ENCODE data around the gene PLPP2. TPM values are rescaled to one million over a fixed set of nuclear protein-coding genes. Genes with fewer than 3 reads are reported as not detected.

Gene PLPP2
- total RNA-seq, 1 donor from 2014 or later: 4.1 TPM

DNA sequence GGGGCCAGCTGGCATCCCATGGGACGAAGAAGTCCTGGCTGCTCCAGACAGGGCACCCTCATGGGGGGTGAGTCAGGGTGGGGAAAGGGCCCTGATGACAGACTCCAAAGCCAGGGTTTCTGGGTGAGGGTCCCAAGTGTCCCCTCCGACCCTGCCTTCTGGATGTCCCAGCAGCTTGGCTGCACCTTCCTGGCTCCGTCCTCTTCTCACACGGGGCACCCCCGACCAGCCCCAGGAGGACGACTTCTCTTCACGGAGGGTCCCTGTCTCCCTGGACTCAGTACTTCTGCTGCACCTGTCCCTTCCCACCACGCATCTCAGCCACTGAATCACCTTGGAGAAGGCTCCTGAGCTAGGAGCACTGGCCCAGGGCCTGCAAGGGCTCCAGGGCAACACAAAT lies 33.5 kb upstream of the PLPP2 start:
- peaks cover 40% of the 10 kb centered on the region for H3K36me3 Mint-ChIP-seq (ENCODE audit: low read depth)
- peaks cover 7% of the 10 kb centered on the region for H3K9me3 Mint-ChIP-seq (ENCODE audit: low read depth)
- H3K27me3 Mint-ChIP-seq (ENCODE audit: low read depth): no peaks in the 10 kb centered on the region
- TF ChIP-seq, protein P1, sequence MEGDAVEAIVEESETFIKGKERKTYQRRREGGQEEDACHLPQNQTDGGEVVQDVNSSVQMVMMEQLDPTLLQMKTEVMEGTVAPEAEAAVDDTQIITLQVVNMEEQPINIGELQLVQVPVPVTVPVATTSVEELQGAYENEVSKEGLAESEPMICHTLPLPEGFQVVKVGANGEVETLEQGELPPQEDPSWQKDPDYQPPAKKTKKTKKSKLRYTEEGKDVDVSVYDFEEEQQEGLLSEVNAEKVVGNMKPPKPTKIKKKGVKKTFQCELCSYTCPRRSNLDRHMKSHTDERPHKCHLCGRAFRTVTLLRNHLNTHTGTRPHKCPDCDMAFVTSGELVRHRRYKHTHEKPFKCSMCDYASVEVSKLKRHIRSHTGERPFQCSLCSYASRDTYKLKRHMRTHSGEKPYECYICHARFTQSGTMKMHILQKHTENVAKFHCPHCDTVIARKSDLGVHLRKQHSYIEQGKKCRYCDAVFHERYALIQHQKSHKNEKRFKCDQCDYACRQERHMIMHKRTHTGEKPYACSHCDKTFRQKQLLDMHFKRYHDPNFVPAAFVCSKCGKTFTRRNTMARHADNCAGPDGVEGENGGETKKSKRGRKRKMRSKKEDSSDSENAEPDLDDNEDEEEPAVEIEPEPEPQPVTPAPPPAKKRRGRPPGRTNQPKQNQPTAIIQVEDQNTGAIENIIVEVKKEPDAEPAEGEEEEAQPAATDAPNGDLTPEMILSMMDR (IDR thresholded peaks at IDR 0.05): no peak
- H3K27ac Mint-ChIP-seq (ENCODE audit: unreplicated experiment): no peak overlapping the region
- no peaks in the 10 kb centered on the region for H3K4me1 Mint-ChIP-seq (ENCODE audit: low read depth)
- H3K4me3 Mint-ChIP-seq (ENCODE audit: unreplicated experiment): no peak overlapping the region
- no peak for DNase-seq (ENCODE audit: low spot score)

DNA sequence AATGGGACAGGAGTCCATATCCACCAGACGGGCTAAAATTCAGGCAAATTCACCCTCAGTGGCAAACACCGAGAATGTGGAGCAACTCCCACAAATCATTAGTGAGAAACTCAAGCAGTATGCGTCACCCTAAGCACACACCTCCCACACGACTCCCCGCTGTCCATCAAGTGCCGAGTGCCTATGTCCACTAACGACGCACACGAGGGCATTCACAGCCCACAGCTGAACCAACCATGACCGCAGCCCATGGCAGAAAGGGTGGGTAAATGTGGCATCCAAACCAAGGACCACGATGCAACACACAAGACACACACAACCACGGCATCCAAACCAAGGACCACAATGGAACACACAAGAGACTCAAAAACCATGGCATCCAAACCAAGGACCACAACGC lies 31.4 kb upstream of the PLPP2 start:
- no peak overlapping the region for H3K27ac Mint-ChIP-seq (ENCODE audit: unreplicated experiment)
- peaks cover 4% of the 10 kb centered on the region for H3K9me3 Mint-ChIP-seq (ENCODE audit: low read depth)
- no peaks in the 10 kb centered on the region for H3K27me3 Mint-ChIP-seq (ENCODE audit: low read depth)
- TF ChIP-seq, protein P1 (IDR thresholded peaks at IDR 0.05): no peak
- H3K4me1 Mint-ChIP-seq (ENCODE audit: low read depth): no peaks in the 10 kb centered on the region
- peak; percentile 44 for DNase-seq (ENCODE audit: low spot score)
- H3K36me3 Mint-ChIP-seq (ENCODE audit: low read depth): peaks cover 32% of the 10 kb centered on the region
- H3K4me3 Mint-ChIP-seq (ENCODE audit: unreplicated experiment): no peak overlapping the region

DNA sequence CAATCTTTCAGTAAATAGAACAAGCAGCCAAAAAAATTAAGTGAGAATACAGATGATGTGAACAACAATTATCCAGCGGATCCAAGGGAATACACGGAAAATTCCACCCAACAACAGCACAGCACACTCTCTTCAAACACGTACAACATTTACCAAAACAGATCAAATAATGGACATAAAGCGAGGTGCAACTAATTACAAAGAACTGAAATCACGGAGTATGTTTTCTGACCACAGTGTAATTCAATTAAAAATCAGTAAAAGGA lies 27.2 kb upstream of the PLPP2 start:
- no peak overlapping the region for H3K4me3 Mint-ChIP-seq (ENCODE audit: unreplicated experiment)

DNA sequence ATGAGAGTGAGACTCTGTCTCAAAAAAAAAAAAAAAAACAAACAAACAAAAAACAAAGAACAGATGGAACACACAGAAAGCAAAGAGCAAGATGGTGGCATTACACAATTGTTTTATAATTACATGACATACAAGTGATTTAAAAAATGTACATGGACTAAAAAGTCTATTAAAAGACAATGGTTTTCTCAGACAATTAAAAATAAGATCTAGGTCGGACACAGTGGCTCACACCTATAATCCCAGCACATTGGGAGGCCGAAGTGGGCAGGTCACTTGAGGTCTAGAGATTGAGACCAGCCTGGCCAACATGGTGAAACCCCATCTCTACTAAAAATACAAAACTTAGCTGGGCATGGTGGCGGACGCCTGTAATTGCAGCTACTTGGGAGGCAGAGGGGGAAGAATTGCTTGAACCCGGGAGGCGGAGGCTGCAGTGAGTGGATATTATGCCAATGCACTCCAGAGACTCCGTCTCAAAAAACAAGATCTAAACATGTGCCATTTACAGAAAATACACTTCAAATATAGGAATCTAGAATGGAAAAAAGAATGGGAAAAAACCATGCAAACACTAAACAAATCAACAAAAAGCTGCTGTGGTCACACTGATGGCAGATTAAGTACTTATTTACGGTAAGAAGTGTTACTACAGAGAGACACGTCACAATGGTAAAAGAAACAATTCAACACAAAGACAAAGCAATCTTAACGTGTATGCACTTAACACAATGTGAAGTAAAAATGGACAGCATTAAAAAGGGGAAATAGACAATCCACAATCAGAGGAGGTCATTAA lies 26.7 kb upstream of the PLPP2 start:
- H3K36me3 Mint-ChIP-seq (ENCODE audit: low read depth): peaks cover 46% of the 10 kb centered on the region
- H3K4me3 Mint-ChIP-seq (ENCODE audit: unreplicated experiment): no peak overlapping the region
- TF ChIP-seq, protein P1 (IDR thresholded peaks at IDR 0.05): peak; percentile 10
- peak; percentile 19 for DNase-seq (ENCODE audit: low spot score)
- peaks cover 4% of the 10 kb centered on the region for H3K4me1 Mint-ChIP-seq (ENCODE audit: low read depth)
- peaks cover 9% of the 10 kb centered on the region for H3K9me3 Mint-ChIP-seq (ENCODE audit: low read depth)
- no peaks in the 10 kb centered on the region for H3K27me3 Mint-ChIP-seq (ENCODE audit: low read depth)
- H3K27ac Mint-ChIP-seq (ENCODE audit: unreplicated experiment): no peak overlapping the region

More for the DNA sequence above, 27.2 kb upstream of the PLPP2 start:
- peaks cover 4% of the 10 kb centered on the region for H3K4me1 Mint-ChIP-seq (ENCODE audit: low read depth)
- no peak for DNase-seq (ENCODE audit: low spot score)
- TF ChIP-seq, protein P1 (IDR thresholded peaks at IDR 0.05): no peak
- no peaks in the 10 kb centered on the region for H3K27me3 Mint-ChIP-seq (ENCODE audit: low read depth)
- H3K36me3 Mint-ChIP-seq (ENCODE audit: low read depth): peaks cover 45% of the 10 kb centered on the region
- H3K27ac Mint-ChIP-seq (ENCODE audit: unreplicated experiment): peak overlapping the region; percentile 49
- H3K9me3 Mint-ChIP-seq (ENCODE audit: low read depth): peaks cover 9% of the 10 kb centered on the region

DNA sequence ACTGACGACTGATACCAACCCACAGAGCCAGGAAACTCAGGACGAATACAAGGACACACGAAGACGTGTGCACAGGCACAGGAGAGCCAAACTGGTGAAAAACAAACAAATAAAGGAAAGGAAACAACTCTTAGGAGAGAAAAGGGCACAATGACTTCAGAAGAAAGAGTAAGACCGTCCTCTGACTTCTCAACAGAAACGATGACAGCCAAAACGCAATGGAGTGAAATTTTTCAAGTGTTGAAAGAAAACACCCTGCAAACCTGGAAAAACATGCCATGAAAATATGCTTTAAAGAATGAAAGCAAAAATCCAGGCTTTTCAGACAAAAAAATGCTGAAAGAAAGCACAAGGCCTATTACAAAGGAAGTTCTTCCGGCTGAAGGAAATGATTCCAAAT lies 24.6 kb upstream of the PLPP2 start:
- peaks cover 4% of the 10 kb centered on the region for H3K4me1 Mint-ChIP-seq (ENCODE audit: low read depth)
- H3K27me3 Mint-ChIP-seq (ENCODE audit: low read depth): no peaks in the 10 kb centered on the region
- H3K4me3 Mint-ChIP-seq (ENCODE audit: unreplicated experiment): no peak overlapping the region
- peaks cover 9% of the 10 kb centered on the region for H3K9me3 Mint-ChIP-seq (ENCODE audit: low read depth)
- peak overlapping the region; percentile 64 for H3K27ac Mint-ChIP-seq (ENCODE audit: unreplicated experiment)
- H3K36me3 Mint-ChIP-seq (ENCODE audit: low read depth): peaks cover 46% of the 10 kb centered on the region
- no peak for DNase-seq (ENCODE audit: low spot score)
- TF ChIP-seq, protein P1 (IDR thresholded peaks at IDR 0.05): no peak

All from chondrocyte (in vitro differentiated cells).